DMS53 treated with DMSO at 0.1 percent for 48 hours (cell line): ENCODE measurements around the gene FRMPD4.

Experiments
- DNase-seq: peaks from one replicate; lab custom pipeline; 2025; ENCODE audit not compliant: unreplicated experiment; lab: John Stamatoyannopoulos, UW

The FRMPD4 gene

GRCh38 chrX:12292996-12293765, 154.9 kb downstream of the FRMPD4 start:
- no peak for DNase-seq

GRCh38 chrX:12297353-12297752, 159.1 kb downstream of the FRMPD4 start:
- no peak for DNase-seq

DNA sequence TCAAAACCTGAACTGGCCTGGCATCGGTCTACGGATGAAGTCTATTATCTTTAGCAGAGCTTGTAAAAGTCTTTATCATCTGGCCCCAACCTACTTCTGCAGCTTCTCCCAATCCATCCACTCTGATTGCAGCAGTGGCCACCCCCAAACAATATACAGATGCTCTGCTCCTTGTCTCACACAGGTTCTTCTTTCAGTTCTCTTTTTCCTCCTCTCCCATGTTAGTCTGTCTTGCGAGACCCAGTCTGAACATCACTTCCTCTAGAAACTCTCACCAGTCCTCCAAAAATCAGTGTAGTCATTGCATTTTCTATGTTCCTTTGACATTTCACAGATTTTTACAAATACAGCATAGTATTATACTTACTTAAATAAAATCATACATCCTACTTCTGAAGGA, 163.0 kb downstream of the FRMPD4 start:
- no peak for DNase-seq

DNA sequence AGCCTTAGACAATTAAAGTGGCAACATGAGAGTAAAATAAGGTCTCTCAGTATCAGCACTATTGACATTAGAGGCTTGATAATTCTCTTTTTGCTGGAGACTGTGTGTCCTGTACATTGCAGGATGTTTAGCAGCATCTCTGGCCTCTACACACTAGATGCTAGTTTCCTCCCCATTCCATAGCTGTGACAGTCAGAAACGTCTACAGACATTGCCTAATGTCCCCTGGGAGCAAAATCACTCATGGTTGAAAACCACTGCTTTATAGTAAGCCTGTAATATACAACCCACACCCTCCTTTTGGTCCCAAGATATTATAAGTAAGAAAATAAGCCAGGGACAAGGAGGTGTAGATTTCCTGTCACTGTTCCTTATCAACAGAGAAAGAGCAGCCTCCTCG, 166.0 kb downstream of the FRMPD4 start:
- no peak for DNase-seq

GRCh38 chrX:12307961-12308360, 169.7 kb downstream of the FRMPD4 start:
- no peak for DNase-seq

DNA sequence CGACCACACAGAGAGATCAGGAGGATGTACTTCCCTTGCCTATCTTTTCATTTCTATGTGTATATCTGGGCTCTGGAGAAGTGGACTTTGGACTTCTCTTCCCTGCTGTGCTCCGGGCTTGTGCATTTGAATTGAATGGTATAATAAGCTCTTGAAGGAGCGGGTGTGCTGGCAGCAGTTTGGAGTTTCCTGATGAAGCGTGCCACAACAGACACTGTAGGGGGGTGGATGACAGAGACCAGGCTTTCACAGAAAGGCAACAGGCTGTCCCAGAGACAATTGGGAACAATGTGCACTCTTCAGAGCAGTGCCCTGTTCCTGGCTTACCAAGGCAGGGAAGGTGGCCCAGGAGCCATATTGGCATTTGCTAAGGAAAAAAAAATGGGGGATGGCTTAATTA, 170.1 kb downstream of the FRMPD4 start:
- peak; percentile 48 for DNase-seq

DNA sequence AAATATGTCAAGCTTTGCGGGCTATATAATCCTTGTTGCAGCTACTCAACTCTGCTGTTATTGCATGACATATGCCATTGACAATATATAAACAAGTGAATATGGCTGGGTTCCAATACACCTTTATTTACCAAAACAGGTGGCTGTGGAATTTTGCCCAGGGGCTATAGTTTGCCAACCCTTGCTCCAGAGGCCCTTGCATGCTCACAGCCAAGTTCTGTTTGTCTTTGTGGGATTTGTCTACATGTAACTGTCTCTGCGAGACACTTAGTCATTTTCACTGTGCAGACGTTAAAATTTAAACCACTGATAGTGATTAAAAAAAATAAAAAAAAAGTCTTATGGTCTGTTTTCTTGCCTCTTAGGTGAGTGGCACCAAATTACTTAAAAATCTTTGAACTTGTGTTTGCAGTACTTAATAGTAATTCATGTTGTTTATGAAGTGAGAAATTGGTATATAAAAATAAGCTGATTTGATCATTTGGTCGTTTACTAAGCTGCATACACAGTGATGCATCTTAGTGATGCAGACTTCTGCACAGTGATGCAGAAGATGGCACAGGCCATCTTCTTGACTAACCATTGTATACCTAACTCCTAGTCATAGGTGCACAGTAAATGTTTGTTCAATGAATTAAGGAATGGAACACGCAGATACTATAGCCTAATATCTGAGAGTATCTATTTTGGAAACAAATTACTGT, 170.9 kb downstream of the FRMPD4 start:
- DNase-seq: peak; percentile 9

DNA sequence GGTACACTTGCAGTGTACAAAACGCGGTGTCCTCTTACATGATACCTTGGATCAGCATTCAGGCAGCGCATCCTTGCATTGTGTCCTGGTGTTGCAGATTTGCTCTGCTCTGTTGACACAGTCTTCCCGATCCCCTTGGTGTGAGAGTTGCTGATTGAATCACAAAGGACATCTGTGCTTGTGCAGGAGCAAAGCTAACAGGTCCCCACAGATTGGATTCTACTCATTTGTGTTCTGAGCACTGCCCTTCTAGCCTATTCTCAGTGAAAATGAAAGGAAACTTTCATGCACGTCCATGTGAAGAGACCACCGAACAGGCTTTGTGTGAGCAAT, 171.4 kb downstream of the FRMPD4 start:
- no peak for DNase-seq

GRCh38 chrX:12314651-12315050, 176.4 kb downstream of the FRMPD4 start:
- no peak for DNase-seq

GRCh38 chrX:12315526-12315925, 177.3 kb downstream of the FRMPD4 start:
- DNase-seq: no peak

- no peak for DNase-seq
These were observed 180.8 kb downstream of the FRMPD4 start for GRCh38 chrX:12319003-12319519.

DNA sequence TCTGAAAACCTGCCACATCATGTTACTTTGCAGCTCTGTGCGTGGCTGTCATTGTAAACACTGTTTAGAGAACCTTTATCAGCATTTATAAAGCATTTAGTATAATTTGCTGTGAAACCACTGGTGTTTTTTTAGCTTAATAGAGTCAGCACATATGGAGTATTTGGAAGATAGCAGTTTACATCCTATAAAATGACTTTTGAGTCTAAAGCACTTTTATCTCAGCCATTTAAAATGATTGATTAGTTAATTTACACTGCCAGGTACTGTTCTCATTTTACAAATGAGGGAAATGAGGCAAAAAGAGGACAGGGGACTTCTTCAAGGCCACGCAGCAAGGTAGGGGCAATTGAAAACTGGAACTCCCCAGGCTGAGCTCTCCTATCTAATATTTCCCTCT, 181.7 kb downstream of the FRMPD4 start:
- no peak for DNase-seq

DNA sequence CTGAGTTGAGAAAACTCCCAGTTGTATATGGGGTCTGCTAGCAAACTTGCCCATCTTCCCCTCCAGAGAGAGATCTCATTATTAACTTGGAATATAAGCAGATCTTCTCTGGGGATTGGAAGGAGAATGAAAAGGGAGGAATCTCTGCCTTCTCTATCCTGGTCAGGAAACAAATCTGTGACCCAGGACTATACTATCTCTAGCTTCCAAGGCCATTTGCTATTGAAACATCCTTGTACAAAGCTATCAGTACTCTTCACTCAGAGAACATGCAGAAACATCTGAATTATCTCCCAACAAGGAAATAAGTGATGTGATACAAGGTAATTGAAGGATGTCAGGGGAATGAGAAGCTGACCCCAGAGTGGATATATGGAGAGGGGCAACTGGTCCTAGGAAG, 183.8 kb downstream of the FRMPD4 start:
- DNase-seq: no peak

GRCh38 chrX:12325171-12325570, 186.9 kb downstream of the FRMPD4 start:
- DNase-seq: no peak

DNA sequence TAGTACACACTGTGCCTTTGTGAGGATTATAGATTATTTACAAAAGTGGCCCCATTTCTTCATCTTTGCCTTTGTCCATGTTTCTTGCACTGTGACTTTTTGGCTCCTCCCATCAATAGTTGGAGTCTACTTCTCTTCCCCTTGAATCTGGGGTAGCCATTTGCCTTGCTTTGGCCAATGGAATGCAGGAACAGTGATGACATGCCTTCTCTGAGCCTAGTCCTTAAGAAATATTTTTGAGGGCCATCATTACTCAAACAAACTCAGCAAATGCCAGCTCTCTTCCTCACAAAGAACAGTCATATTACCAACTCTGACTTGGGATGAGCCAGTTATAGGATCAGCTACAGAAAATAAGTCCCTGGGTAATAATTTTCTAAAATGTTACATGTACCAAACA, 189.6 kb downstream of the FRMPD4 start:
- no peak for DNase-seq

DNA sequence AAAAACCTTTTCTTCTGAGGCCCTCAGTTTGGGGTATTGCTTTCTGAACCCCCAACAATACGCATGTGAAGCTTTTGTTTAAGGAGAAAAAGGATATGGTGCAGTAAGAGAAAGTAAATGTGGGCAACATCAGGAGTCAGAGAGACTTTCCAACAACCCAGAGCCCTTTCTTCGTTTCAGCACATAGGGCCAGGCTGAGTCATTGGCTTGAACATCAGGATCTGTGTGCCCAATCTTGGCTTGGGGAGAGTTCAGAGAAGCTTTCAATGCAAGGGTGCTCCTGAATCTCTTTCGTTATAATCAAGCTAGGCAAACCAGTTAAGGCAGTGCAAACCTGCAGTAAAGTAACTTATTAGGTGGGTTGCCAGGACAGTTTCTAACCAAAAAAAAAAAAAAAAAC, 191.2 kb downstream of the FRMPD4 start:
- DNase-seq: no peak

- no peak for DNase-seq
These were observed 192.6 kb downstream of the FRMPD4 start for GRCh38 chrX:12330841-12331240.

DNA sequence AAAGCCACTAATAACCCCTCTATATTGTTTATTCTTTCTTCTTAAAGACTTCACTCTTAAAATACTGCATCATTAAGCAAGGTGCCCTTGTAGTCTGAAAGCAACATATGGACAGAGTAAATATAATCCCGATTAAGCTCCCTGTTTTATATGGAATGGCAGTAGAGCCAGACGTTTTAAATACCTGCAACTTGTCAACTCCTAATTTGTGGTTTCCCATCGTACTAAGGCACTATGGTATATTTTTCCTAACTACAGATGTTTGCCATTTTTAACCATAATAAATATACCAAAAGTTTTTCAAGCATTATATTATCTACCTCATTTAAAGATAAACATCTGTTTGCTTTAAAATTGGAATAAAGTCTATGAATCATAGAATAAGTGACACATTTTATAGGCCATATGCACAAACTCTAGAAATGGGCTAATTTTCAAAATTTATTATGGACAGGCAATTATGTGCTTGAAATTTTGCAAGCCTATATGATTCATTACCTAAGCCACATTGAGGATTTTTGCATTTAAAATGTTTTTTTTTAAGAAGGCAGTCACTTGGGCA, 194.6 kb downstream of the FRMPD4 start:
- DNase-seq: no peak

GRCh38 chrX:12339921-12340320, 201.6 kb downstream of the FRMPD4 start:
- DNase-seq: no peak

GRCh38 chrX:12344954-12345353, 206.7 kb downstream of the FRMPD4 start:
- no peak for DNase-seq

DNA sequence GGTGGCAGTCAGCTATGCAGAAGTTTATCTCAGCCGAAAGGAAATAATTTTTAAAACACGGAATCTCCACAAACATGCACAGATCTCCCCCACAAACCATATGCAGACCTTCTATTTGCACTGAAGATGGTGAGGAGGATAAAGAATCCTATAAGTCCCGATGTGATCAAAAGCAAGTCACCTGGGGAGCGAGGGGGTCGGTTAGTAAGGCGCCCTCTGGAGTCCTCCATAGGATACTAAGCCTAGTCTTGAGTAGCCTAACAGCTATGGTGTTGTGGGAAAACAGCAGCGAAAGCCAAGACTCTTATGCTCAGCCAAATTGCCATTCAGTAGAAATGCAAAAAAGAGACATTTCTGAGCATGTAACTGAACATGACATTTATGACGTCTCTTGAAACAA, 210.9 kb downstream of the FRMPD4 start:
- no peak for DNase-seq

GRCh38 chrX:12352922-12353321, 214.6 kb downstream of the FRMPD4 start:
- no peak for DNase-seq
